Activated CD4-positive, alpha-beta T cell treated with anti-CD3 and anti-CD28 coated beads, Interleukin-10, Interleukin-2, amounts not matched to agents 100 ng/mL and 50 ng/mL, durations not matched to agents 16 hours and 8 hours (primary cell): ENCODE data around the gene COMMD6.

Source experiments
- DNase-seq: peaks from one replicate; pipeline ENCODE4 v3.0.0-alpha.2; 2020

COMMD6 gene

GRCh38 chr13:75518439-75519088 lies 19.1 kb downstream of the COMMD6 start:
- DNase-seq = no peak

- DNase-seq = no peak
These were observed 23.3 kb downstream of the COMMD6 start for GRCh38 chr13:75514080-75514995.

DNA sequence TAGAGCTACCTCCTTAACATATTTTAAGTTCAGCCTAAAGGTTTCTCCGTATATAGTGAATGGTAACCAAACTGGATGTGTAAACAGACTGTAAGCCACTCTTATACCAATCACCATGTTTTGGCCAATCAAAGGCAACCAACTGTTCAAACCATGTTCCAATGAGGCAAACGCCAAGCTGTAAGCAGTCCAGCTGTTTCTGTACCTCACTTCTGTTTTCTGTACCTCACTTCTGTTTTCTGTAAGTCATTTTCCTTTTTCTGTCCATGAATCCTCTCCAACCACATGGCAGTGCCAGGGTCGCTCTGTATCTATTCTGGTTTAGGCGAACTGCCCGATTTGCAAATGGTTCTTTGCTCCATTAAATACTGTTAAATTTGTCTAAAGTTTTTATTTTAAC lies 24.4 kb downstream of the COMMD6 start:
- DNase-seq = no peak

- no peak for DNase-seq
These were observed 25.4 kb downstream of the COMMD6 start for GRCh38 chr13:75512253-75512652.

- no peak for DNase-seq
These were observed 26.5 kb downstream of the COMMD6 start for GRCh38 chr13:75511051-75511625.

DNA sequence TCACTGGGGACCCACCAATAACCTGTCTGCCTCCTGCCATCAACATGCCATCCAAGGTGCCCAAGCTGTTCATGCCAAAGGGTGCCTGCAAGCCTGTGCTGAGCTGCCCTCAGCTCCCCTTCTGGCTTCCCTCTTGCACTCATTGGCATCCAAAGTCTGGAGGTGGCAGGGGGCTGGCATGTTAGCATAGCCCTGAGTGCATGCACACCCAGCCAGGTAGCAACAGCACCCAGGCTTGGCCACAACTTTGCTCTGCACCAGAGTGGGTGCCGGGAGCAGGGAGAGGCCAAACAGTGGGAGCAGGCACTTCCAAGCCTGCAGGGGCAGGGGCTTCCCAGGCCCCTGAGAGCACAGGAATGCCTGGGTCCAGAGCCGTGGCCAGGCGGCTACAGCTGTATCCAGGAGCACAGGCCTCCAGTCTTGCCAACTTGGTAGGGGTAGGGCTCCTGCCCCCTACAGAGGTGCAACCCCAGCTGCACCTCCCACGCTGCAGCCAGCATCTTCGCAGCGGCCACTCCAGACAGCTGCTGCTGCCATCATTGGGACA lies 29.6 kb downstream of the COMMD6 start:
- DNase-seq = no peak

DNA sequence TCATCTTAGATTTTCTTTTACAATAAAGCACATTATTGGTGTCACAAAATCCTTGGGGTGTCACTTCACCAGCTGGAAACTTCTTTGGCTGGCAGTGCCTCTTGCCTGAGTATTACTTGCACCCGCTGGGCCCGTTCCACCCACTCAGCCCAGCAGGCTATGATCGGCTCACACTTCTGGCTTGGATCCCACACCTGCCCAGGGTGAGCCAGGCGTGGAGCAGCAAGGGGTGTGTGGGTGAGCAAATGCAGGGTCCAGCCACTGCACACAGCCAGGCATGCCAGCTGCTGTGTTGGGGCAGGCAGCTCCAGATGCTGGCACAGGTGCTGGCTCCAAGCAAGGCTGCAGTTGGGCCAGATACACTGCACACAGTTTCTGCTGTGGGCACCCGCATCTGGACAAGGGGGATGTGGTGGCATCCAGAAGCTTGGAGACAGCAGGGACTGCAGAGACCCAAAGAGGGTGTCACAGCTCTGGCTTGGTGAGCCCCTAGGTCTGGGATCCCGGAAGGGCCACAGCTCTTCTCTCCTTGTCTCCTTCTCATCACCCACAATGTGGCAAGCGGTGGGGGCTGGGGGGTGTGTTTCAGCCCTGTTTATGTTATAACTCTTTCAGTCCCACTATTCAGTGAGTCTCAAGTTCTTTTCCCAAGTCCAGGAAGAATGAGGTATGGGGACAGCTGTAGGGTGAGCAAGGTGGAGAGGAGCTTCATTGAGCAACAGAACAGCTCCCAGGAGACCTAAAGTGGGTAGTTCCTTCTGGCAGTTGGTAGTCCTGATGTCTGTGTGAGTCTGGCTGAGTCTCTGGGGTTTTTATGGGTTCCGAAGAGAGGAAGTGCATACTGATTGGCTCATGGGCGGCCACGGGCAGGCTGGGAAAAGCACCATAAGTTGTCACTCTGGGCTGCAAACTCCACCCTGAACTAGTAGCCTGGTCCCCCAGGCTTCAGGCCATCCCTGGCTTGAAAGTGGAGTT lies 30.3 kb downstream of the COMMD6 start:
- DNase-seq = no peak

DNA sequence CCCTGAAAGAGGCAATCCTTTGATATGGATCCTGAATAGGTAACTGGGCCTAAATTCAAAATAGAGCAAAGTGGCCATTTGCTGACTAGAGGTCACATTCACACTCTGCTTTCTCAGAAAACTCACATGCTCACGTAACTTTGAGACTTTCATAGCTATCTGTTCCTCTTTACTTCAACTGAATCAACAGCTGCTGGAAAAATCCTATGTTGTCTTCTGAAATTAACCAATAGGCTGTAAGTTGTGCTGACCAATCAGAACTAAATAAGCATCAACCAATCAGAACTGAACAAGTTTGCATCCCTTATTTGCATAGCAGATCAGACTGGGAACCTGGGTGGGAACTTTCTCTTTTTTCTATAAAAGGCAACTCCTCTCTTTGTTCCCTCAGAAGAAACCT lies 31.6 kb downstream of the COMMD6 start:
- no peak for DNase-seq

DNA sequence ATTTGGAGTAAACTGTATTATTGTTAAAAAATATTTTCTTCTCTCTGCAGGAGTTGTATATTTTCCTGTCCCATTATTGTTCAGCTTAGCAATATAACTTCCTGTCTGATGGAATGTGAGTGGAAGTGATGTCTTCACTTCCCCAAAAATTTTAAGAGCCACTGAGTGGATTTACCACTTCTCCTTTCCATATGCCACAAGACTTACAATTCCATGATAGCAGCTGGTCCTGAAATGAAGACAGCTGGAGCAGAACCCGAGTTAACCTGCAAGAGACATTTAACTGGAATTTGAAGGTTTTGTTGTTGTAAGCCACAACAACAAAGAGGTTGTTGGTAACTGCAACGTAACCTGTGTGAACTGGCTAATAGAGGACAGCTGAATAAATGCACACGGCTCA lies 32.3 kb downstream of the COMMD6 start:
- DNase-seq = no peak

GRCh38 chr13:75495938-75496337 lies 41.7 kb downstream of the COMMD6 start:
- DNase-seq = no peak

DNA sequence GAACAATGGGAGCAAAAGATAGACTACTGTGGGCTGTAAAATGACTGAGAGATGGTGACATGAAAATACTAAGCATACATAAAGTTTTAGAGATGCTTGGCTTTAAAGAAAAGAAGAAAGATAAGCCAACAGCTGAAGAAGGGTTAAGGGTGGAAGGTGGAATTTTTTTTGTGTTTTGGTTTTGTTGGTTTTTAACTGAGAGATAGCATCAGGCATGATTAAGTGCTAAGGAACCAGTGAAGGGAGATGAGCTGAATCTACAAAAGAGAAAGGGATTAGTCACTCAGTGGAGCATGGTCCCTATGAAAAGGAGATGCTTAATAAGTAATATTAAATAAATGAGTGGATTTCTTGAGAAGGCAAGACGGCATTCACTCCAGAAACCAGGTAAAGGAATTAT lies 43.1 kb downstream of the COMMD6 start:
- no peak for DNase-seq

GRCh38 chr13:75493156-75493555 lies 44.5 kb downstream of the COMMD6 start:
- no peak for DNase-seq

DNA sequence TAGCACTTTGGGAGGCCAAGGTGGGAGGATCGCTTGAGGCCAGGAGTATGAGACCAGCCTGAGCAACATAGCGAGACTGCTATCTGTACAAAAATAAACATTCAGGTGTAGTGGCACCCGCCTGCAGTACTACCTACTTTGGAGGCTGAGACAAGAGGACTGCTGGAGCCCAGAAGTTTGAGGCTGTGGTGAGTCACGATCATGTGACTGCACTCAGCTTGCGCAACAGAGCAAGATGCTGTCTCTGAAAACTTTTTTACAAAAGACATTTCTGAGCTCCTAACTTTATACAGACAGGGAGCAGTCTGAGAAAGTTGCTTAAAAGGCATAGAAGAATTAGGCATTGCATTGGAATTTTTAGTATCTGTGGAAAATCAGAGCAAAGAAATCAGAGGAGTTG lies 45.3 kb downstream of the COMMD6 start:
- no peak for DNase-seq

- no peak for DNase-seq
These were observed 46.3 kb downstream of the COMMD6 start for GRCh38 chr13:75491376-75491775.

DNA sequence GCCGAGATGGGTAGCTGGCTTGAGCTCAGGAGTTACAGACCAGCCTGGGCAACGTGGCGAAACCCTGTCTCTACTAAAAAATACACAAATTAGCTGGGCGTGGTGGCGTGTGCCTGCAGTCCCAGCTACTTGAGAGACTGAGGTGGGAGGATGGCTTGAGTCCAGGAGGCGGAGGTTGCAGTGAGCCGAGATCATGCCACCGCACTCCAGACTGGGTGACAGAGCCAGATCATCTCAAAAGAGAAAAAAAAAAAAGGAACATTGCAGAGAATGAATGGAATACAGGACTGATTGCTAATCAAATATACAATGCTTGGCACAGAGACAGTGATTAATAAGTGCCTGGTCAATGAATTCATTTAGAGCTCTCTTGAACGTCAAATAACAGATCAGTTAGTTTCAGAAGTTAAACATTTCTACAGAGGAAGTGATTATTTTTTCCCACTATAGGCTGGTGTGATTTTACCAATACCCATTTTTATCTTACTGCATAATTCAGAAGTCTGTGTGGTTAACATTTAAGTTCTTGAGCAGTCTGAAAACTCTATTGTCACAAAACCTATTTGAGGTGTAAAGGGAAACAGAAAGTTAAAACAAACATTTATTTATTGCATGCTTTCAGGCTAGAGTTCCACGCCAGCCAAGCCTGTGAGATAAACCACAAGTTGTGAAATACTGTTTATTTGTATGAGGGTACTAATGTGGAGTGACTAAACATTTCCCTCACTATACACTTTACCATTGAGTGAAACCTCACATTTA lies 48.0 kb downstream of the COMMD6 start:
- peak; percentile 68 for DNase-seq

- DNase-seq = peak; percentile 25
These were observed 51.2 kb downstream of the COMMD6 start for GRCh38 chr13:75486146-75487062.

- peak; percentile 34 for DNase-seq
These were observed 52.2 kb downstream of the COMMD6 start for GRCh38 chr13:75485286-75486062.

DNA sequence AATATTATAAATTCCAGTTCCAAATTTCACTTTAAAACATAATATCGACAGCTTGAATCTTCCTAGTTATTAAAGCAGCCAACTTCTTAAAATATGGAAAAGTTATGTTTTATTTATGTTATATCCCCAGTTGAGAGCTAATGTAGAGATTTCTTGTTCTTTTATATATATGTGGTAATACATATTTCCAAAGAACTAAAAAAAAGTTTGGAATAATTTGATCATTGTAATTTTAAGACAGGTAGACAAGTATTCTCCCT lies 54.9 kb downstream of the COMMD6 start:
- no peak for DNase-seq

GRCh38 chr13:75482070-75482819 lies 55.4 kb downstream of the COMMD6 start, which contains the start of gene TBC1D4:
TBC1D4 (minus strand) TSS chr13:75482169; CDS start chr13:75481767, 402 bp downstream.
- DNase-seq = peak; percentile 81
